ENCODE data around the gene CUBN. TPM values are rescaled to one million over a fixed set of nuclear protein-coding genes. Genes with fewer than 3 reads are reported as not detected.

CUBN gene
- total and polyA plus RNA-seq, 2 of the 13 experiments (the other 11 are each of a cell fraction or from before 2014, with no cell fraction given), result 0.27 to 0.32 TPM

DNA sequence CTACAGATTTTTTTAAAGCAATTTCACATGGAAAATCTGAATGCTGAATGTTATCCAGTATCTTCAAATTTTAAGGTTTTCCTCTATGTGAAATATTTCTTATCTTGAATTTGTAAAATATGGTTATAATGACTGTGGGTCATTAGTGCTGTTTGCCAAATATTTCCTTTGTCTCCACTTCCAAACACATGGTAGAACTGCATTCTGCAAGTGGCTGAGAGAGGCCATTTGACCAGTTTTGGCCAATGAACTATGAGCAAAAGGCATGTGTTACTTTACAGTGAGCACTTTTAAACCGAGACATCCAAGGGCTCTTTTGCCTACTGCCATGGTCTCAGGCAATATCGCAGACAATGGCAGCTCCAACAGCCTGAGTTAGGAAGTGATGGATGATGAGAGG, 195.2 kb downstream of the CUBN start:
- in situ Hi-C loops (cut with HindIII; ENCODE audit: extremely low pct_ligation_motif_present, low pct_unique_long_range_greater_than_20kb), result no loop called here
- FAIRE-seq, result no peak
- TF ChIP-seq MEIS1 (CRISPR knock-in tag; IDR thresholded peaks at IDR 0.05; ENCODE audit: borderline replicate concordance) (no peak), SP5 (CRISPR knock-in tag; IDR thresholded peaks at IDR 0.05; ENCODE audit: borderline replicate concordance, low read depth) (no peak), ZNF496 (CRISPR knock-in tag; IDR thresholded peaks at IDR 0.05; ENCODE audit: insufficient replicate concordance) (no peak), MAX (IDR thresholded peaks at IDR 0.05) (no peak), MAFG (CRISPR knock-in tag; IDR thresholded peaks at IDR 0.05) (no peak)
- H3K27me3 ChIP-seq (ENCODE audit: control insufficient read depth in 1 of 2, insufficient read depth in 2 of 2, low read length in 2 of 2), result no peaks in the 10 kb centered on the region
- no peak overlapping the region for H3K4me2 ChIP-seq (ENCODE audit: low read depth, low read length)
- no peak overlapping the region for H3K27ac ChIP-seq (ENCODE audit: extremely low read length, insufficient read depth, low read length)
- H3K4me1 ChIP-seq (ENCODE audit: insufficient read depth, low read length), result no peaks in the 10 kb centered on the region
- DNase-seq (ENCODE audit: low spot score), result no peak
- H3K9me3 ChIP-seq (ENCODE audit: low read length), result no peaks in the 10 kb centered on the region
- H3K9ac ChIP-seq (ENCODE audit: insufficient read depth, low read depth, low read length), result no peak overlapping the region
- no peaks in the 10 kb centered on the region for H3K36me3 ChIP-seq (replicated peaks in 1 of 2; ENCODE audit: control insufficient read depth in 1 of 2, insufficient read depth in 2 of 2, low read length in 2 of 2)
- H4K20me1 ChIP-seq (ENCODE audit: insufficient read depth, low read length), result no peaks in the 10 kb centered on the region
- CTCF ChIA-PET (ENCODE audit: low intra/inter-chr PET ratio, low total read pairs), result no interaction called here
- POLR2A ChIA-PET, result no interaction called here
- no peak for ATAC-seq
- intact Hi-C loops (cut with micrococcal nuclease; ENCODE audit: unreplicated experiment), result no loop called here
- H3K4me3 ChIP-seq (replicated peaks in 1 of 3; ENCODE audit: insufficient read depth in 1 of 3, low read depth in 2 of 3, low read length in 3 of 3), result no peak overlapping the region
- 56% methylated on average over 2 of the region's 2 CpGs for WGBS (ENCODE audit: low lambda C conversion rate)
- H3K79me2 ChIP-seq (ENCODE audit: insufficient read depth, low read length), result no peaks in the 10 kb centered on the region
- BruUV-seq (replicated peaks), result no TSS peak
- H2AFZ ChIP-seq (ENCODE audit: low read length), result no peak overlapping the region

DNA sequence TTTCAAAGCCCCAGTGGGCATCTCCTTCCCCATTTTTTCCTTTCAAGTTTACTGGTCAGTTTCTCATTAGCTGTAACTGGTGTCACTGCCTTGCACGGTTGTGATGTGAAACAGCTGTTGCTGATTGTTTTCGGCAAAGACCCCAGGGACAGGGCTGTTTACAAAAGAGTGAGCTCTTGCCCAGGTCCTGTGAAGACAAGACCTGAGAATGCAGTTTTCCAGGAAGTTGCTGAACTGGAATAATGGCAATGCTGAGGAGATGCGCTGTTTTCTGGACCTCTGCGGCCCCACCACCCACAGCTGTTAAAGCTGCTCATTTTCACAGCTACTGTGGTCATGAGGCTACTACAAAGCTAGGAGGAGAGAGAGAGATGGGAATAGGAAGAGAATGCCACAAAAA, 195.8 kb downstream of the CUBN start:
- Histone ChIP-seq H2AFZ (ENCODE audit: low read length) (no peak overlapping the region), H3K9ac (ENCODE audit: insufficient read depth, low read depth, low read length) (no peak overlapping the region), H4K20me1 (ENCODE audit: insufficient read depth, low read length) (no peaks in the 10 kb centered on the region), H3K4me1 (ENCODE audit: insufficient read depth, low read length) (no peaks in the 10 kb centered on the region), H3K79me2 (ENCODE audit: insufficient read depth, low read length) (no peaks in the 10 kb centered on the region), H3K4me3 (replicated peaks in 1 of 3; ENCODE audit: insufficient read depth in 1 of 3, low read depth in 2 of 3, low read length in 3 of 3) (no peak overlapping the region), H3K9me3 (ENCODE audit: low read length) (no peaks in the 10 kb centered on the region), H3K27ac (ENCODE audit: extremely low read length, insufficient read depth, low read length) (no peak overlapping the region), H3K4me2 (ENCODE audit: low read depth, low read length) (no peak overlapping the region), H3K27me3 (ENCODE audit: control insufficient read depth in 1 of 2, insufficient read depth in 2 of 2, low read length in 2 of 2) (no peaks in the 10 kb centered on the region), H3K36me3 (replicated peaks in 1 of 2; ENCODE audit: control insufficient read depth in 1 of 2, insufficient read depth in 2 of 2, low read length in 2 of 2) (no peaks in the 10 kb centered on the region)
- ChIA-PET POLR2A (no interaction called here), CTCF (ENCODE audit: low intra/inter-chr PET ratio, low total read pairs) (no interaction called here)
- BruUV-seq (replicated peaks), result no TSS peak
- no peak for DNase-seq (ENCODE audit: low spot score)
- no peak for FAIRE-seq
- 74% methylated on average over 4 of the region's 4 CpGs for WGBS (ENCODE audit: low lambda C conversion rate)
- in situ Hi-C loops (cut with HindIII; ENCODE audit: extremely low pct_ligation_motif_present, low pct_unique_long_range_greater_than_20kb), result no loop called here
- ATAC-seq, result no peak
- intact Hi-C loops (cut with micrococcal nuclease; ENCODE audit: unreplicated experiment), result no loop called here
- TF ChIP-seq TAF1 (CRISPR knock-in tag; IDR thresholded peaks at IDR 0.05) (no peak), SKI (IDR thresholded peaks at IDR 0.05; ENCODE audit: partially characterized antibody) (no peak), RARG (CRISPR knock-in tag; IDR thresholded peaks at IDR 0.05; ENCODE audit: low read depth) (no peak), ZNF414 (CRISPR knock-in tag; IDR thresholded peaks at IDR 0.05) (no peak), RFXANK (CRISPR knock-in tag; IDR thresholded peaks at IDR 0.05) (no peak), ZNF564 (CRISPR knock-in tag; IDR thresholded peaks at IDR 0.05) (no peak), RNF219 (CRISPR knock-in tag; IDR thresholded peaks at IDR 0.05) (no peak)
- TF ChIP-seq, protein P1, sequence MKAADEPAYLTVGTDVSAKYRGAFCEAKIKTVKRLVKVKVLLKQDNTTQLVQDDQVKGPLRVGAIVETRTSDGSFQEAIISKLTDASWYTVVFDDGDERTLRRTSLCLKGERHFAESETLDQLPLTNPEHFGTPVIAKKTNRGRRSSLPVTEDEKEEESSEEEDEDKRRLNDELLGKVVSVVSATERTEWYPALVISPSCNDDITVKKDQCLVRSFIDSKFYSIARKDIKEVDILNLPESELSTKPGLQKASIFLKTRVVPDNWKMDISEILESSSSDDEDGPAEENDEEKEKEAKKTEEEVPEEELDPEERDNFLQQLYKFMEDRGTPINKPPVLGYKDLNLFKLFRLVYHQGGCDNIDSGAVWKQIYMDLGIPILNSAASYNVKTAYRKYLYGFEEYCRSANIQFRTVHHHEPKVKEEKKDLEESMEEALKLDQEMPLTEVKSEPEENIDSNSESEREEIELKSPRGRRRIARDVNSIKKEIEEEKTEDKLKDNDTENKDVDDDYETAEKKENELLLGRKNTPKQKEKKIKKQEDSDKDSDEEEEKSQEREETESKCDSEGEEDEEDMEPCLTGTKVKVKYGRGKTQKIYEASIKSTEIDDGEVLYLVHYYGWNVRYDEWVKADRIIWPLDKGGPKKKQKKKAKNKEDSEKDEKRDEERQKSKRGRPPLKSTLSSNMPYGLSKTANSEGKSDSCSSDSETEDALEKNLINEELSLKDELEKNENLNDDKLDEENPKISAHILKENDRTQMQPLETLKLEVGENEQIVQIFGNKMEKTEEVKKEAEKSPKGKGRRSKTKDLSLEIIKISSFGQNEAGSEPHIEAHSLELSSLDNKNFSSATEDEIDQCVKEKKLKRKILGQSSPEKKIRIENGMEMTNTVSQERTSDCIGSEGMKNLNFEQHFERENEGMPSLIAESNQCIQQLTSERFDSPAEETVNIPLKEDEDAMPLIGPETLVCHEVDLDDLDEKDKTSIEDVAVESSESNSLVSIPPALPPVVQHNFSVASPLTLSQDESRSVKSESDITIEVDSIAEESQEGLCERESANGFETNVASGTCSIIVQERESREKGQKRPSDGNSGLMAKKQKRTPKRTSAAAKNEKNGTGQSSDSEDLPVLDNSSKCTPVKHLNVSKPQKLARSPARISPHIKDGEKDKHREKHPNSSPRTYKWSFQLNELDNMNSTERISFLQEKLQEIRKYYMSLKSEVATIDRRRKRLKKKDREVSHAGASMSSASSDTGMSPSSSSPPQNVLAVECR (CRISPR knock-in tag; IDR thresholded peaks at IDR 0.05; ENCODE audit: borderline replicate concordance), result no peak
